GM12801 (cell line): Measurements from ENCODE around the gene CCSER1.

Source experiments
- TF ChIP-seq, protein P1 (sequence below): IDR thresholded peaks from one replicate; pipeline ENCODE4 v1.5.1; 2011; ENCODE audit warnings: control low read depth; ENCODE audit not compliant: insufficient read length; ENCODE audit errors: extremely low read depth

CCSER1 gene

DNA sequence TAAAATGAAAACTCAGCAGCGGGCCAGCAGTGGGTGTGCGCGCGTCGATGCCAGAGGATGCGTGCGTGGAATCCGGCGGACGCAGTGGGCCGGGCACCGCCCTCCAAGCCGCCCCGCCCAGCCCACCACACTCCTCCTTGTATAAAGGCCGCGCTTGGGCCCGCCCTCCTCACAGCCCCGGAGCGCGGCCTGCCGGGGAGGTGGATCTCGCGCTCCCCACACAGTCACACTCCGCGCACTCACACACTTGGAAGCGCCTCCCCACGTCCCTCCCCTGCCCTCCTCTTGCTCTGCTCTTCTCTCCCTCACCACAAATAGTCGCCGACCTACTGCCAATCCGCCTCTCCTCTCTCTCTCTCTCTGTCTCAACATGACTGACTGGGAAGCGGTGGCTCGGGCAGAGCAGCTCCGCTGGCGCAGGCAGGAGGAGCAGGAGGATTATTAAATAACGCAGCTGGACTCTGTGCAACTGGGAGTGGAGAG is at the start of gene CCSER1:
CCSER1 (plus strand) TSS at position 172 of the 483 bp plus-strand sequence.
- TF ChIP-seq, protein P1, sequence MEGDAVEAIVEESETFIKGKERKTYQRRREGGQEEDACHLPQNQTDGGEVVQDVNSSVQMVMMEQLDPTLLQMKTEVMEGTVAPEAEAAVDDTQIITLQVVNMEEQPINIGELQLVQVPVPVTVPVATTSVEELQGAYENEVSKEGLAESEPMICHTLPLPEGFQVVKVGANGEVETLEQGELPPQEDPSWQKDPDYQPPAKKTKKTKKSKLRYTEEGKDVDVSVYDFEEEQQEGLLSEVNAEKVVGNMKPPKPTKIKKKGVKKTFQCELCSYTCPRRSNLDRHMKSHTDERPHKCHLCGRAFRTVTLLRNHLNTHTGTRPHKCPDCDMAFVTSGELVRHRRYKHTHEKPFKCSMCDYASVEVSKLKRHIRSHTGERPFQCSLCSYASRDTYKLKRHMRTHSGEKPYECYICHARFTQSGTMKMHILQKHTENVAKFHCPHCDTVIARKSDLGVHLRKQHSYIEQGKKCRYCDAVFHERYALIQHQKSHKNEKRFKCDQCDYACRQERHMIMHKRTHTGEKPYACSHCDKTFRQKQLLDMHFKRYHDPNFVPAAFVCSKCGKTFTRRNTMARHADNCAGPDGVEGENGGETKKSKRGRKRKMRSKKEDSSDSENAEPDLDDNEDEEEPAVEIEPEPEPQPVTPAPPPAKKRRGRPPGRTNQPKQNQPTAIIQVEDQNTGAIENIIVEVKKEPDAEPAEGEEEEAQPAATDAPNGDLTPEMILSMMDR = no peak

DNA sequence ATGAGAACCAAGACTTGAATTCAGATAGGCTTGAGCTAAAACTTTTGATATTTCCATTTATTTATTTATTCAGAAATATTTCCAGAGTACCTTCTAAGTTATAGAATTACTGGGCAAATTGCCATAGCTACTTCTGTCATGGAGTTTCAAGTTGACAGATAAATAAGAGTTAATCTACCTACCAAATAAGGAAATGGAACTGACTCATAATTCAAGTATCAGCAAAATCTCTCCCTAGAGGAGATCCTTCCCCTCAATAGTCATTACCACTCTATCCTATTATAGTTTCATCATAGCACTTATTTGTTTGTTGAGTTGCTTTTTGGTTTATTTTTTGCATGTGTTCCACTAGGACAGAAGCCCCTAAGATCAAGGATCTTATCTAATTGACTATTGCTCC is 48.8 kb upstream of the CCSER1 start:
- TF ChIP-seq, protein P1 = no peak

DNA sequence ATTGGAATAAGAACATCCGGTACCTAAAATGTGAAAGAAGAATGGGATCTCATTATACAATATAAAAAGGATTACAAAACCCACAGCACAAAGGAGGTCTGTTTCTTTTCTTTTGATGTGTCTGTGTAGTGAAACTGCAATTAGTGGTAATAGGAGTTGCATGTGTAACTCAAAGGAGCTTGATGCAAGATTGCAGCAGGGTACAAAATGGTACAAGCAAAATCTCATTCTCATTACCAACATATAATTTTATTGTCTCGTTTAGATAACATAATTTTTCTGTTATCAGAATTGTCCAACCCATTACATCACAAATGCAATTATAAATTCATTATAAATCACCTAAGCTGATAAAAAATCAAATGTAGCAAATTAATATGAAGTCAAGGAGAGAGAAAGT is 47.1 kb upstream of the CCSER1 start:
- TF ChIP-seq, protein P1 = no peak

DNA sequence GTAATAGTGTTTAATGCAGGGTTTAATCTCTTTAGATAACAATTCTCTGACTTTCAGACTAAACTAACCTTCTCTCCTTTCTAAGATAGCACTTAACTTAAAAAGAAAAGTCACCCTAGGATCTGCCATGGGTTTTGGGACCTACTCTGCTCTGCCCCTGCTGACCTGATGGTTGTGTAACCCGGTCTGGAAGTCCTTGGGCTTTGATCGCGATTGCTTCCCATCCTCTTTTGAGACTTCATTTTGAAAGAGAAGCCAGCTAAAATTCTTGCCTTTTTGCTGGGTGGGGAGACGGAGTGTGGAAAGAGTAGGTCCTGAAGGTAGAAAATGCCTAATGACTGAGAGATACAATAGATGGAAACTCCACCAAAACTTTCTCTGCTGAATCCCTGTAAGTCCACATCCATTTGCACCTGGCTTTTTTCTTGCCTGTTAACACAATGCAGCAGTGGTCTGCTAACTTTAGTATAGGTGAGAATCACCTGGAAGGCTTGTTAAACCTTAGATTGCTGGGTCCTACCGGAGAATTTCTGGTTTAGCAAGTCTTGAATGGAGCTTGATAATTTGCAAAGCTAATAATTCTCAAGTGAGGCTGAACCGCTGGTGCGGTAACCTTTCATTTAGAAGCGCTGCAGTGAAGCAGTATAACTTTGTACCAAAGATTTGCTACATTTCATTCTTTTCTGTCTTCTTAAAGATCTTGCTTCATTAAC is 45.6 kb upstream of the CCSER1 start:
- TF ChIP-seq, protein P1 = no peak

DNA sequence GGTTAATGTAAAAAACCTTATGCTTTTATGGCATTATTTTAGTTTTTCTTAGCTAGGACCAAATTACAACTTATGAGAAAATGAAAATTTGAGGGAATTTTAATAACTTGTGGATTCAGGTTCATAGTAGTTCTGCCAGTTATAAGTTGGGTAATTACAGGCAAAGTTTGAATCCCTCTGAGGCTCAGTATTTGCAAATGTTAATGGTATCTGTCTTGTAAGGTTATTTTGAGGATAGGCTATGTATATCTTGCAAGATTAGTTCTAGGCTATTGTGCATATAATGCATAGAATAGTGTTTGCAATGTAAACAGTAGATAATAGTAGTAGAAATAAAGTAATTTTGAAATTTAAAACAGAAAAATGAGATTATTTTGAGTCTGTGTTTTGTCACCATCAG is 44.7 kb upstream of the CCSER1 start:
- TF ChIP-seq, protein P1 = no peak

DNA sequence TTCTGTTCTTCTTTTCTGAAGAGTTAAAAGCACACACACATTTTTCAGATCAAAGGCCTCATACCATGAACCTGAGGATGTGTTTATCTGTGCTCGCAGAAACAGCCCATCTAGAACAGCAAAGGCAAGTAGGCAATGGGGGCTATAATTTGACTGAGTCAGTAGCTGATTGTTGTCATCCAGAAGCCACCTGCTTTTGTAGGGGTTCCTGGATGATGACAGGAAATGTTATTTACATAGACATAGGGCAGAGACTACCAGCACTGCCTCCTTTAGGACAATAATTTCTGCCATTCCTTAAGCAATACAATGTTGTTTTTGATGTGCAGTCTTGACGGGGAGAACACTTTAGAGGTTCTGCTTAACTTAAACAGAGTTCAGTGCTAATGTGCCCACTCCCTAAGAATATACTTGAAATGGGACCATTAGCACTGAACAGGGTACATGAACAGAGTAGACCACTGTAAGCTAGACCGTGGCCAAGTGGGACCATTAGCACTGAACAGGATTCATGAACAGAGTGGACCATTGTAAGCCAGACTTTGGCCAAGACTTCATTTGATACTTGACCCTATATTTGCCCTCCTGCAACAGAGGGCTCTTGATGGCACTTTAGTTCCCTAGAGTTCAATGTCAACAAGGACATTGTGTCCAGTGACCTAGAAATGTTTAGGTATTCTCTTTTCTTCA is 42.8 kb upstream of the CCSER1 start:
- TF ChIP-seq, protein P1 = no peak

DNA sequence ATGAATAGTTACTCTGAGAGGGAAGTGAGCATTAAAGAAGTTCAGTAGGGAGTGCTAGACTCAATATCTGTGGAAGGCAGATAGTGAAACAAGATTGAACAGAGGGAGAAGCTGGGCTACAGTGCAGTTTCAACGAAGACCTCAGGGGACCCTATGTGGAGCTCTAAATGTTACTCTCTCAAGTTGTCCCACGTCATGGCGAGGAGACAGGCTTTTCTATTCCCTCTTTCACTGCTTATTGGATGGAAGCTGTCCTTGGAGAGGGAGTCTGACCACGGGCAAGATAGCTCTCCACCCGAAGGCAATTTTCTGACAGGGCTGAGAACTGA is 42.3 kb upstream of the CCSER1 start:
- TF ChIP-seq, protein P1 = no peak
